ENCODE results near the gene WDR91.
A peak's percentile ranks its signal among the peaks of the same experiment; 100 is the strongest.

Gene WDR91

GRCh38 chr7:135160098-135160857, 51.0 kb downstream of the WDR91 start:
- no peak for DNase-seq

DNA sequence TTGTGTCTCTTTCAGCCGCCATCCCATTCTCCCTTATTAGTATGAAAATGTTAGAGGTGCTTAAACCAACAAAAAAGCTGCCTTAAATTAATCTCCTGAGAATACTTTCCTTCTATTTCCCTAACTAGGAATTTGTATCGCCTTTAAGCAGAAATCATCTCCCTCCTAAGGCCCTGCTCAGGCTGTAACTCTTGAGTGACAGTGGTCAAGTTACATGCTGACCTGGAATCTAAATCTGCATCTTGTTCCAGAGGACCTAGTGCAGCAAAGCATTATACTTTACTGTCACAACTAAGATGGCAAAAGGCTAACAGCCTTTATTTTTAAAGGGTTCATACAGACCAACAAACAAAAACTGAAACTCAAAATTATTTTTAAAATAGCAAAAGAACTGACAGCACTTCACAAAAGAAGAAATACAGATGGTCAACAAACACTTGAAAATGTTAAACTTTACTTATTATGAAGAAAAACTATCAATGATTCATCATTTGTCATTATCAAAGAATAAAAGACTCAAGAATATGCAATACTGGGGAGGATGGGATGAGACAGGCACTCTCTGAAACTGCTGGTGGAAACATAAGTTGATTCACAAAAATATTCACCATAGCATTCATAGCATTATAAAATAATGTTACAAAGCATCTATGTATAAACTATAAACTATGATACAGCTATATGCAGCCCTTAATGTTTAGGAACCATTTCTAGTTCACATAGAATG, 51.8 kb downstream of the WDR91 start:
- no peak for DNase-seq

DNA sequence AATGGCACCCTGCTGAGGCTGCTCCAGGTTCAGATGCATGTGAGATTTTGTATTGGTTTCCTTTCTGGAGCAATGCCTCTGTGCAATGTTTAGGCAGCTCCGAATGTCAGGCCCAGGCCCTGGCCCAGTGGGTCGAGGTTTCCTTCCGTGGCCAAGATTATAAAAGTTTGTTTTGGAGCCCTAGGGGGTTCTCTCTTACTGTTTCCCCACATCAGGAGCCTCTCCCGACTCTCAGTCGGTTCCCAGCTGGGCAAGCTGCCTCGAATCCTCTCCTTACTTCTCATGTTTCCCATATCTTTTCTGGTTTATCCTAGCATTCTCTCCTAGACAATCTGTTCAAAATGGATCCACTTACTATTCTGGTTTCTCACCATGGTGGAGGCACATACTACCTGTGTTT, 52.5 kb downstream of the WDR91 start:
- no peak for DNase-seq

DNA sequence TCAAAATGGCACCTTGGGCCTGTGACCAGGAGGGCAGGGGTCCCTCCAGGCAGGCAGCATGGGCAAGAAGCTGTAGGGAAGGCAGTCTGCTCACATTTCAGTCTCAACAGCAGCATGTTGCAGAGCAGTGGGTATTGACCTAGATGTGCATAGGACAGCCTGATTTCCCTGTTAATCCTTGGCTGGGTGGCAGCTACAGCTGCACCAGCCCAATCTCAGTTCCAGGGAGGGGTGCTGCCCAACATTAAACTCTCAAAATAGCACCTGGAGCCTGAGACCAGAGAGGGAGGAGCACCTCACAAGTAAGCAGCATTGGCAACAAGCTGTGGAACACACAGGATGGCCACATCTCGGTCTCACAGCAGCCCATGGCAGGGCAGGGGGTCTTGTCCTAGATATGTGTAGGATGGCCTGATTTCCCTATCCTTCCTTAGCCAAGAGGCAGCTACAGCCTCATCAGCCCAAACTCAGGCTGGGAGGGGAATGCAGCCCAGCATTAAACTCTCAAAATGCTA, 53.1 kb downstream of the WDR91 start:
- no peak for DNase-seq

DNA sequence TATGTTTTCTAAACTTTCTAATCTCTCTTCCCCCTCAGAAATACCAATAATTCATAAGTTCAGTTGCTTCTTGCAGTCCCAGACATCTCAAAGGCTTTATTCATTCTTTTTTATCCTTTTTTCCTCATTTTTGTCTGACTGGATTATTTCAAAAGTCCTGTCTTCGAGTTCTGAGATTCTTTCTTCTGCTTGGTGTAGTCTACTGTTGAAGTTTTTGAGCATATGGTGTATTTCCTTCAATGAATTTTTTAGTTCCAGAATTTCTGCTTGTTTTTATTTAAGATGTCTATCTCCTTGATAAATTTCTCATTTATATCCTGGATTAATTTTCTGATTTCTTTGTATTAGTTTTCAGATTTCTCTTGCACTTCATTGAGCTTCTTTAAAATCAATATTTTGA, 55.0 kb downstream of the WDR91 start:
- DNase-seq, result no peak

GRCh38 chr7:135154734-135155133, 56.6 kb downstream of the WDR91 start:
- DNase-seq, result no peak

GRCh38 chr7:135152442-135152841, 58.9 kb downstream of the WDR91 start:
- DNase-seq, result no peak

DNA sequence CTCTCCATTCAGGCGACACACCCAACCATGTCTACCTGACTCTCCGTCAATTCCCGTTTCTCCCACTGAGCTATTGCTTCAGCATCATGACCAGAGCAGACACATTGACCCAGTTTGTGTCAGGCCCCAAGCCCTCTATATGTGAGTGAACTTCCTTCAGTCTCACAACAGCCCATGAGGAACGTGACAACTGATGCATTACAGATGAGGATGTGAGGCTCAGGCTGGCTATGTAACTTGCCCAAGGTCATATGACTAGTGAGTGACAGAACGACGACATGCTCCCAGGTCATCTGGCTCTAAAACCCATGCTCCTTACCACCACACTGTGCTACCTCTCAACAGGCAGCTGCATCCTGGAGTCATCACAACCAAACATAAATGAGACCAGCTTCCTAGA, 59.8 kb downstream of the WDR91 start:
- no peak for DNase-seq

DNA sequence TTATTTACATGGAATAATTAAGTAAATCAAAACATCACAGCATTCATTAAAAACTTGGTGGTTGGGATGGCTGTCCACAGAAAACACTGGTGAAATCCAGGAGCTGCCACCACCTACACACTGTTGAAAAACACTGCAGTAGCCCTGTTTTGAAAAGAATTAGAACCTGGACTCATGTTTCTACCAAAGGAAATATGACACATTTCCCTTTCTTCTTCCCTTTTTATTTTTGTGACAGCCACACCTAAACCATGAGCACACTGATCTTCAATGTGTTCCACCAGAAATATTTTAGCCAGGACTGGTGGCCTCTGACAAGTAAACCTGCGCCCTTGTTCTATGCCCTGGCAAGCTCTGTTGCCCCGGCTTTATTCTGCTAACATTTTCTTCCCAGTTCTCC, 60.2 kb downstream of the WDR91 start:
- DNase-seq, result no peak

- no peak for DNase-seq
These were observed 61.1 kb downstream of the WDR91 start for GRCh38 chr7:135150072-135150782.

- peak; percentile 78 for DNase-seq
These were observed 63.2 kb downstream of the WDR91 start, which contains the start of gene TMEM140 for GRCh38 chr7:135147899-135148721. Gene TMEM140 (plus strand): TSS chr7:135148072. CDS start chr7:135164442, 16,370 bp downstream.

DNA sequence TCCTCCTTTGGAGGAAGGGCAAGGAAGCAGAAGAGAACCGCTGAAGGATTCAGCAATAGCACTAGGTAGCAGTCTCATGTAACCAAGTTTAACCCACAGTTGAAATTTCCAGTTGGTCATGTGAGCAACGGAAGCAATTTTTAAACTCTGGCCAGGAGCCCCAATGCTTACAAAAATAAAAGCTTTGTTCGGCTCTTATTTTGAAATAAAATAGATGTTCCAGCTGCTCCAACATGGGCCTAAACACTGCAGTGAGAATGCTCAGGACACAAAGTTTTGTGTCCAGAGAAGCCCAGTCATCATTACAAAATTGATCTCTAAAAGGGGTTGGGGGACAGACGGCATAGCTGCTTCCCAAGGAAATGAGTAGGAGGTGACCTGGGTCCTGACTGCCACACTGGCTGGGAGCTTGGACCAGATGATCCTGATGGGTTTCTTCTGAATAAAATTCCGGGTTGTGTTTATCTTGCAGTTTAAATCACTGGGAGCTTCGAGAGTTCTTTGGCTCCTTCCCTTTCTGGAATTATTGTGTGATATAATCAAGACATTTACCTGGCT, 63.9 kb downstream of the WDR91 start:
- peak; percentile 22 for DNase-seq

- no peak for DNase-seq
These were observed 67.2 kb downstream of the WDR91 start for GRCh38 chr7:135143885-135144668.
